Measurements from ENCODE around the gene LPAR2. TPM values are rescaled to one million over a fixed set of nuclear protein-coding genes. Genes with fewer than 3 reads are reported as not detected.

Gene LPAR2
- total and polyA plus RNA-seq, 10 of the 15 experiments (the other 5 are each of a cell fraction or from before 2014, with no cell fraction given), result 0.98 to 23.8 (median 10.2) TPM

- no peak for TF ChIP-seq ZNF592 (IDR thresholded peaks at IDR 0.05)
- peak; percentile 97 for TF ChIP-seq PBX3 (IDR thresholded peaks at IDR 0.05; ENCODE audit: insufficient replicate concordance, low read depth, low read length)
- peak in 1 of 2 experiments; percentile 75; a peak in 1 of 4 replicates for TF ChIP-seq ETV6 (conservative IDR thresholded peaks at IDR 0.05 in 1 of 2, IDR thresholded peaks at IDR 0.05 in 1 of 2; ENCODE audit: borderline replicate concordance in 1 of 2, low read depth in 1 of 2)
- no peak for TF ChIP-seq MXI1 (IDR thresholded peaks at IDR 0.05; ENCODE audit: low read depth, low read length)
- TF ChIP-seq TARDBP (IDR thresholded peaks at IDR 0.05; ENCODE audit: borderline replicate concordance), result no peak
- peak; percentile 67 for TF ChIP-seq MEF2B (IDR thresholded peaks at IDR 0.05; ENCODE audit: partially characterized antibody, poor library complexity, severe bottlenecking)
- TF ChIP-seq ZSCAN29 (IDR thresholded peaks at IDR 0.05), result no peak
- no peak for TF ChIP-seq BRCA1 (IDR thresholded peaks at IDR 0.05; ENCODE audit: low read depth, low read length)
- TF ChIP-seq MEF2A (IDR thresholded peaks at IDR 0.05; ENCODE audit: insufficient read depth, low read depth, low read length), result 0 out of 2 replicates have a peak, but pooled peaks have one; percentile 26
- 0 out of 2 replicates have a peak, but pooled peaks have one; percentile 59 for TF ChIP-seq CREB1 (IDR thresholded peaks at IDR 0.05; ENCODE audit: low read depth)
- TF ChIP-seq HDAC6 (IDR thresholded peaks at IDR 0.05; ENCODE audit: unreplicated experiment), result no peak
- no peak for TF ChIP-seq BMI1 (IDR thresholded peaks at IDR 0.05; ENCODE audit: borderline replicate concordance)
- TF ChIP-seq RUNX3 (IDR thresholded peaks at IDR 0.05; ENCODE audit: low read length), result peak; percentile 94
- no peak for TF ChIP-seq LARP7 (IDR thresholded peaks at IDR 0.05)
- TF ChIP-seq PKNOX1 (IDR thresholded peaks at IDR 0.05), result peak; percentile 99
- TF ChIP-seq SUZ12 (IDR thresholded peaks at IDR 0.05; ENCODE audit: unreplicated experiment), result no peak
- TF ChIP-seq NR2C1 (IDR thresholded peaks at IDR 0.05), result peak; percentile 87
- no peak for TF ChIP-seq SMAD1 (IDR thresholded peaks at IDR 0.05; ENCODE audit: low read depth, partially characterized antibody)
- no peak for TF ChIP-seq POLR2AphosphoS2 (IDR thresholded peaks at IDR 0.05; ENCODE audit: low read depth, low read length)
- TF ChIP-seq ZNF217 (IDR thresholded peaks at IDR 0.05), result 0 out of 2 replicates have a peak, but pooled peaks have one; percentile 22
- no peak for TF ChIP-seq KDM1A (IDR thresholded peaks at IDR 0.05; ENCODE audit: borderline replicate concordance)
- TF ChIP-seq JUNB (IDR thresholded peaks at IDR 0.05), result no peak
- peak; percentile 21; the same call in 1 of the 2 replicates for TF ChIP-seq SPI1 (IDR thresholded peaks at IDR 0.05; ENCODE audit: borderline replicate concordance, insufficient read depth, low read depth, low read length)
- no peak for TF ChIP-seq ZNF622 (IDR thresholded peaks at IDR 0.05)
- no peak for TF ChIP-seq IRF4 (IDR thresholded peaks at IDR 0.05; ENCODE audit: low read depth, low read length)
Observed at GRCh38 chr19:19668230-19669012, 40.4 kb upstream of the LPAR2 start, which contains the start of gene ZNF101 (continued).

All from GM12878 (cell line).